ENCODE data around the gene ZFHX3.

The ZFHX3 gene

GRCh38 chr16:73047221-73047535 is 750 bp downstream of the ZFHX3 start:
- TF ChIP-seq CTCF (IDR thresholded peaks at IDR 0.05; ENCODE audit: low read depth, low read length) = no peak
- H3K4me3 ChIP-seq (replicated peaks in 1 of 2; ENCODE audit: low read depth in 2 of 2, low read length in 2 of 2) = peak overlapping the region; percentile 65 to 74
- DNase-seq (ENCODE audit: low read depth in 2 of 2) = peak; percentile 67 to 86

- TF ChIP-seq CTCF (IDR thresholded peaks at IDR 0.05; ENCODE audit: low read depth, low read length) = no peak
- DNase-seq (ENCODE audit: low read depth in 2 of 2) = no peak
- H3K4me3 ChIP-seq (replicated peaks in 1 of 2; ENCODE audit: low read depth in 2 of 2, low read length in 2 of 2) = peak overlapping the region in 1 of 2 donors; percentile 74
Observed at GRCh38 chr16:73046849-73047214, 1.1 kb downstream of the ZFHX3 start.

- H3K4me3 ChIP-seq (replicated peaks in 1 of 2; ENCODE audit: low read depth in 2 of 2, low read length in 2 of 2) = peak overlapping the region in 1 of 2 donors; percentile 74
- DNase-seq (ENCODE audit: low read depth in 2 of 2) = no peak
- no peak for TF ChIP-seq CTCF (IDR thresholded peaks at IDR 0.05; ENCODE audit: low read depth, low read length)
Observed at GRCh38 chr16:73046202-73046848, 1.6 kb downstream of the ZFHX3 start.

GRCh38 chr16:73043828-73044467 is 4.0 kb downstream of the ZFHX3 start:
- no peak for TF ChIP-seq CTCF (IDR thresholded peaks at IDR 0.05; ENCODE audit: low read depth, low read length)
- DNase-seq (ENCODE audit: low read depth in 2 of 2) = peak in 1 of 2 donors; percentile 61
- no peak overlapping the region for H3K4me3 ChIP-seq (replicated peaks in 1 of 2; ENCODE audit: low read depth in 2 of 2, low read length in 2 of 2)

GRCh38 chr16:73042807-73043206 is 5.1 kb downstream of the ZFHX3 start:
- no peak for TF ChIP-seq CTCF (IDR thresholded peaks at IDR 0.05; ENCODE audit: low read depth, low read length)

GRCh38 chr16:73041676-73042075 is 6.3 kb downstream of the ZFHX3 start:
- no peak for TF ChIP-seq CTCF (IDR thresholded peaks at IDR 0.05; ENCODE audit: low read depth, low read length)
- no peak overlapping the region for H3K4me3 ChIP-seq (replicated peaks in 1 of 2; ENCODE audit: low read depth in 2 of 2, low read length in 2 of 2)
- DNase-seq (ENCODE audit: low read depth in 2 of 2) = no peak

More at GRCh38 chr16:73042807-73043206, 5.1 kb downstream of the ZFHX3 start:
- H3K4me3 ChIP-seq (replicated peaks in 1 of 2; ENCODE audit: low read depth in 2 of 2, low read length in 2 of 2) = no peak overlapping the region
- no peak for DNase-seq (ENCODE audit: low read depth in 2 of 2)
